ENCODE measurements around the gene CC2D2B.

DNA sequence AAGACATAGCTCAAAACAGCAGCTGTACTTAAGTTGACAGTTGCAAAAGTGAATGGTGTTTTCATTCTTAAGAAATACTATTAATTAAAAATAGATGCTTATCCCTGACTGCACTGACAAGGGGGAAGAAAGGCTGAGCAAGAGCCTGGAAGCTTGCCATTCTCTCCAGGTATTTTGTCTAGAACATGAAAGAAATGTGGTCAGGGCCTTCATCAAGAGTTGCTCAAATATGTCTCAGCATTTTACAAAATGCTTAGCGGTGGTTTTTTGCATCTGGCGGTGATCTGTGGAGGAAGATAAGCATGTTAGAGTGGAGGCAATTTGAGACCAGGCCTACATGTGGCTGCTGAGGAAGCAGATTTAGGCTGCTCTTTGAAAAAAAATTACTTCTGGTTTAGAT is 46.4 kb upstream of the CC2D2B start:
- TF ChIP-seq CTCF (conservative IDR thresholded peaks at IDR 0.05; ENCODE audit: low read length) (no peak), EZH2phosphoT487 (IDR thresholded peaks at IDR 0.05; ENCODE audit: borderline replicate concordance, low read depth, low read length) (no peak)
